ENCODE results near the gene PCDHGA2.

- TF ChIP-seq, protein P1, sequence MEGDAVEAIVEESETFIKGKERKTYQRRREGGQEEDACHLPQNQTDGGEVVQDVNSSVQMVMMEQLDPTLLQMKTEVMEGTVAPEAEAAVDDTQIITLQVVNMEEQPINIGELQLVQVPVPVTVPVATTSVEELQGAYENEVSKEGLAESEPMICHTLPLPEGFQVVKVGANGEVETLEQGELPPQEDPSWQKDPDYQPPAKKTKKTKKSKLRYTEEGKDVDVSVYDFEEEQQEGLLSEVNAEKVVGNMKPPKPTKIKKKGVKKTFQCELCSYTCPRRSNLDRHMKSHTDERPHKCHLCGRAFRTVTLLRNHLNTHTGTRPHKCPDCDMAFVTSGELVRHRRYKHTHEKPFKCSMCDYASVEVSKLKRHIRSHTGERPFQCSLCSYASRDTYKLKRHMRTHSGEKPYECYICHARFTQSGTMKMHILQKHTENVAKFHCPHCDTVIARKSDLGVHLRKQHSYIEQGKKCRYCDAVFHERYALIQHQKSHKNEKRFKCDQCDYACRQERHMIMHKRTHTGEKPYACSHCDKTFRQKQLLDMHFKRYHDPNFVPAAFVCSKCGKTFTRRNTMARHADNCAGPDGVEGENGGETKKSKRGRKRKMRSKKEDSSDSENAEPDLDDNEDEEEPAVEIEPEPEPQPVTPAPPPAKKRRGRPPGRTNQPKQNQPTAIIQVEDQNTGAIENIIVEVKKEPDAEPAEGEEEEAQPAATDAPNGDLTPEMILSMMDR (IDR thresholded peaks at IDR 0.05) = no peak
- TF ChIP-seq POLR2A (IDR thresholded peaks at IDR 0.05) = no peak
Observed at GRCh38 chr5:141319202-141319601, 19.4 kb upstream of the PCDHGA2 start.

Data from lower leg skin (tissue), 3 donors.